GM19239 (cell line): ENCODE data around the gene EMP1.
A peak's percentile ranks its signal among the peaks of the same experiment; 100 is the strongest.

Source experiments
- DNase-seq: peaks from one replicate; pipeline ENCODE4 v3.0.0; 2011; ENCODE audit warnings: low spot score; ENCODE audit not compliant: insufficient read length
- FAIRE-seq: peaks from 2 replicates; lab custom pipeline; 2011; peaks lifted over from hg19 to GRCh38; lab: Jason Lieb, UNC

The EMP1 gene, protein sequence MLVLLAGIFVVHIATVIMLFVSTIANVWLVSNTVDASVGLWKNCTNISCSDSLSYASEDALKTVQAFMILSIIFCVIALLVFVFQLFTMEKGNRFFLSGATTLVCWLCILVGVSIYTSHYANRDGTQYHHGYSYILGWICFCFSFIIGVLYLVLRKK

GRCh38 chr12:13196130-13196921 lies at the start of gene EMP1:
EMP1 (plus strand) TSS chr12:13196726; CDS start chr12:13211511, 14,785 bp downstream.
- DNase-seq = no peak
- peak; percentile 77 for FAIRE-seq

- FAIRE-seq (no peak), DNase-seq (no peak)
Measured at GRCh38 chr12:13147688-13148484, 48.6 kb upstream of the EMP1 start.

GRCh38 chr12:13148485-13148847 lies 48.1 kb upstream of the EMP1 start:
- DNase-seq = no peak
- FAIRE-seq = no peak

DNA sequence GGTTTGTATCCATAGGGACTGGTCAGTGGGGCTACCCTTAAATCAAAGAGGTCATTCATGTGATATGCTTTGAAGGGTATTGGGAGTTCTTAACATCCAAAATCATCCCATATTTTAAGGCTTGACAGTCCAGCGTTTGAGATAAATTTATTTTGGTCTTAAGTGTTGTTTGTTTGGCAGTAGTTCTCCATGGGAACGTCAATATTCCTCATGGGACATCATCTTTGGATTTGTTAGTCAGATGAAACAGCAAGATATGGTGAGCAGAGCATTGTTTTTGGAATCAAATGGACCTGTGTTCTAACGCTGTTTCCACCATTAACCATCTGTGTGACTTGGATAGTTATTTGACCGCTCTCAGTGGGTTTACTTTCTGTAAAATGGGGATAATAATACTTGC lies 47.1 kb upstream of the EMP1 start:
- FAIRE-seq (no peak), DNase-seq (no peak)

DNA sequence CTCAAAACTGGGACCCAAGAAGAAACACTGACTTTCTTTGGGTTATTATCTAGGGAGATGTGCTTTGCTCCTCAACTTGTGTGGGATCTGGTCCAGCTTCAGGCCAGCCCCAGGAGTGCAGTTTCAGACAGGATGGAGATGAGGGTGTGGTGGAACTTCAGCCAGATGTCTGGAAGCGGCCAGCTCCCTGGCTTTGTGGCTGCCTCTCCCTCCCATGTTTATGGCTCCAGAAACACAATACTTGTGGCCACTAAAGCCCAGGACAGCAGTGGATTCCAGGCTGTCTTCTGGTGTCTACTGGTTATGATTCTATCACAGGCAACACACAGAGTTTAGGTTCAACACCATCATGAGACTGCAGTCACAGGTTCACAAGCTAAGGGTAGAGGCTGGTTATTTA lies 44.2 kb upstream of the EMP1 start:
- FAIRE-seq = no peak
- DNase-seq = no peak

GRCh38 chr12:13152756-13153155 lies 43.8 kb upstream of the EMP1 start:
- no peak for DNase-seq
- FAIRE-seq = no peak

- no peak for DNase-seq
- no peak for FAIRE-seq
Measured at GRCh38 chr12:13153180-13153579, 43.3 kb upstream of the EMP1 start.

- DNase-seq (no peak), FAIRE-seq (no peak)
Measured at GRCh38 chr12:13154027-13154538, 42.4 kb upstream of the EMP1 start.

GRCh38 chr12:13154831-13155230 lies 41.7 kb upstream of the EMP1 start:
- DNase-seq (no peak), FAIRE-seq (no peak)

DNA sequence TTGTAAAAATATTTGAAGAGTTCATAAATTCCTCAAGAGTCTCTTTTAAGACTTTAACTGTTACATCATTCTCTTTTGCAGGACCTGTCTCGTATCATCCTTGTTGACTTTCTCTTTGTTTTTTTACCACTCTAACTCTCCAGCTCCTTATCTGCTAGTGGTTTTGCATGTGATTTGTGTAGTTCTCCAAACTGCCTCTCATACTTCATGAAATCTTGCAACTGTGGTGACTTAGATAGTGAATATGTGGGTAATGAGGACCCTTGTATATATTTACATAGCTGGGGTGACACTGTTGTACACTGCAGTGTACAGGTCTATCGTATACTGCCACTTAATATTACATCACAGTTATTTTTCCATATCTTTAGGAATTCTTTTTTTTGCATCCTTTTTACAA lies 40.2 kb upstream of the EMP1 start:
- no peak for DNase-seq

GRCh38 chr12:13161172-13161571 lies 35.4 kb upstream of the EMP1 start:
- no peak for DNase-seq
- FAIRE-seq = no peak

More for the DNA sequence above, 40.2 kb upstream of the EMP1 start:
- no peak for FAIRE-seq

- no peak for FAIRE-seq
- no peak for DNase-seq
Measured at GRCh38 chr12:13162904-13163303, 33.6 kb upstream of the EMP1 start.

DNA sequence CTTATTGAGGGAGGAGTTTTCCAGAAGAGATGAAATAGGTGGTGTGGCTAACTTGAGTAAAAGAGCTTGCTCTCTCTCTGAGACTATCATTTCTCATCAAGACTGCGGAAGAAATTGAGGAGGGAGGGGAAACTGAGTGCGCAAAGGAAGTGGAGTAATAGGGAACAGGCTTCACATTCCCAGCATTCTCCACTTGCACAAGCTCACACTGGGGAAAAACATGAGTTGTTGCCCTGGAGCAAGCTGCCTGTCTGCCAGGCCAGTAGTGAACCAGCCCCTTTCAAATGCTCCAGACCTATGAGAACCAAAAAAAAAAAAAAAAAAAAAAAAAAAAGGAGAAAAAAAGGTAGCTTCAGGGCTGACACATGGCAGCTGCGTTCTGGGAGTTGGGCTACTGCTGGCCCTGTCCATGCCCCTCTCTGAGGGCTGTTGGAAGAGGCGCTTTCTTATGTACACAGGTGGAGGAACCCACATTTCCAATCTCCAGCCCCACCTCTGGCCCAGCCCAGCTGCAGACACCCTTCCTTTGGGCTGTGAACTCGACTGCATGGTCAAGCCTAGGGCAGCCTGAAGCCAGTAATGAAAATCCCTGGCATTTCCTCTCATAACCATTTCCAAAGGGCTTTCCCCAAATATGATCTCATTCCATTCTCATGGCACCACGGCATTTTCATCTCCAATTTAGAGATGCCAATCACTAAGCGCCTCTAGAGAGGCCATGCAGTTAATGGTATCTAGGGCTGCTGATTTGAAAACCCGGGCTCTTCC lies 32.5 kb upstream of the EMP1 start:
- FAIRE-seq = no peak

GRCh38 chr12:13164921-13165616 lies 31.5 kb upstream of the EMP1 start:
- DNase-seq (no peak), FAIRE-seq (peak; percentile 53)

More for the DNA sequence above, 32.5 kb upstream of the EMP1 start:
- no peak for DNase-seq

GRCh38 chr12:13165617-13166041 lies 30.9 kb upstream of the EMP1 start:
- no peak for DNase-seq
- no peak for FAIRE-seq

DNA sequence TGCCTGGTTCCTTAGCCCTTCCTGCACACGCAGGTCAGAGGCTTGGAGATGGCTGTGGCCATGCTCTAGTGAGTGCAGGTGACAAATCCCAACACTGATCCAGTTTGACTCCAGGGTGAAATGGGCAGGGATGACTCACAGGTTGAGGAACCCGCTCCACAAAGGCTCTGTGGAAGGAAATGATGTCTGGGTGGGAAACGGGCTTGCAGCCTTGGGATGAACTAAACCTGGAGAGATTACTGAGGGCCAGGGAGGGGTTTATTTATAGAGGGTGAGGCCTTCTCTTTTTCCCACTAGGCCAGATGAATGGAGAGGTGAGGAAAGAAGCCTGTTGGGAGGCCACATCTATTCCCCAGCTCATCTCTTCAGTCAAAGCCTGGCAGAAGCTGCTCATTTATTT lies 29.3 kb upstream of the EMP1 start:
- no peak for FAIRE-seq
- no peak for DNase-seq

DNA sequence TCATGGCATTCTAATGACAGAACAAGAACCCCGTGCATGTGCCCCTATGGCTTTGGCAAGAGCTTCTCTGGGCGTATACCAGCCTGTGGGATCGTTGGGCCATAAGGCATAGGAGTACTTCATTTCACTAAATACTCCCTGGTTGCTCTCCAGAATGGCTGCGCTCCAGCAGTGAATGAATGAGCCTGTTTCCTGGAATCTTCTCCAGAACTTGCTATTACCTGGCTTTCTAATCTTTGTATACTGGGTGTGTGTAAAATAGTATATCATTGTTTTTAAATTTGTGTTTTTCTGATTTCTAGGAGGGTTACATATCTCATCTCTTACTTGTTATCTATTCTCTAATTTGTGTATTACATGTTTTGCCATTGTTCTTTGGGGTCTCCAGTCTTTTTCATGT lies 28.6 kb upstream of the EMP1 start:
- FAIRE-seq = no peak
- no peak for DNase-seq

DNA sequence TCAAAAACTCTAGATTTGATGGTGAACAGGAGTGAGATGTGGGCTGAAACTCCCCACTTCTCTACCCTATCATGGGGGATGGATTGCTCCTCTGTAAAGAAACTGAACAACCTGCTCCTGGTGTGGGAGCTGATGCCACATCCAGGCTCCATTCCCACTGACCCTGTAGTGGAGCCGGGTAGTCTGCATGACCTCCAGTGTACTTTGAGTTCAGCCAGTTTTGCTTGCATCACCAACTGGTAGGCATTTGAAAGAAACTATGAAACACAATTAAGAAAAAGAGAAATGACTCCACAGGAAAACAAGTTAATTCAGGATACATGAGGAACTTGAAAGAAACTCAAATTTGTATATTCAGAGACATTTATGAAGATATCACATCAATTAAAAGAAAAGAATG lies 27.3 kb upstream of the EMP1 start:
- FAIRE-seq = no peak
- no peak for DNase-seq

GRCh38 chr12:13170892-13171490 lies 25.5 kb upstream of the EMP1 start:
- FAIRE-seq = no peak
- no peak for DNase-seq
